Upper lobe of left lung (tissue), 6 donors: ENCODE measurements around the gene COQ5. TPM values are rescaled to one million over a fixed set of nuclear protein-coding genes. Genes with fewer than 3 reads are reported as not detected.

Source experiments
- ATAC-seq, 2 donors: fragments of 200-7000 bp; cut with Tn5 transposase; one replicate each; pipeline ENCODE4 v1.9.1; 2022; ENCODE audit warnings: mild to moderate bottlenecking in 2 of 2, moderate library complexity in 2 of 2; ENCODE audit not compliant: low FRiP score in 2 of 2
- DNase-seq, 2 donors: peaks; one replicate each; pipeline ENCODE4 v3.0.0-alpha.2; 2019 to 2020
- H3K27ac ChIP-seq, 4 donors: fragments of 200-600 bp; sonication (generic); one replicate each; pipeline ENCODE4 v1.5.1; 2016 to 2019
- H3K27me3 ChIP-seq, 4 donors: fragments of 200-600 bp; sonication (generic); one replicate each; pipeline ENCODE4 v1.5.1; 2017 to 2019
- H3K36me3 ChIP-seq, 4 donors: fragments of 200-600 bp; sonication (generic); one replicate each; pipeline ENCODE4 v1.5.1; 2016 to 2019
- H3K4me1 ChIP-seq, 4 donors: fragments of 200-600 bp; sonication (generic); one replicate each; pipeline ENCODE4 v1.5.1; 2018 to 2019
- H3K4me3 ChIP-seq, 4 donors: fragments of 200-600 bp; sonication (generic); one replicate each; pipeline ENCODE4 v1.5.1; 2017 to 2019; ENCODE audit warnings: mild to moderate bottlenecking in 2 of 4, moderate library complexity in 1 of 4
- H3K9me3 ChIP-seq, 4 donors: fragments of 200-600 bp; sonication (generic); one replicate each; pipeline ENCODE4 v1.5.1; 2018 to 2019
- CTCF ChIP-seq, 6 experiments: fragments of 450-650 bp in 4 of 6; fragments of 200-600 bp in 2 of 6; sonication (generic) in 2 of 6; IDR thresholded peaks; one replicate each; pipeline ENCODE4 v1.5.1; 2016 to 2019; ENCODE audit warnings: antibody characterized with exemption in 6 of 6
- EP300 ChIP-seq, 4 donors: sonication (generic); formaldehyde crosslinking; IDR thresholded peaks; one replicate each; pipeline ENCODE4 v1.5.1; 2017; ENCODE audit warnings: antibody characterized with exemption in 4 of 4, control low read depth in 2 of 4
- POLR2A ChIP-seq, 4 donors: fragments of 450-650 bp; IDR thresholded peaks; one replicate each; pipeline ENCODE4 v1.5.1; 2016 to 2017; ENCODE audit warnings: antibody characterized with exemption in 4 of 4, mild to moderate bottlenecking in 2 of 4
- POLR2AphosphoS5 ChIP-seq, 2 donors: sonication (generic); formaldehyde crosslinking; IDR thresholded peaks; one replicate each; pipeline ENCODE4 v1.5.1; 2017; ENCODE audit warnings: antibody characterized with exemption in 2 of 2
- WGBS, 2 donors: methylation state at CpG; one replicate each; pipeline ENCODE4 v1.1.5; 2017 to 2018; 5-methylcytosine and 5-hydroxymethylcytosine counted together
- total RNA-seq, 6 donors: library from RNA; depleted of rRNA in 4 of 6; stranded (reverse); fragments of >200 nt in 4 of 6; gene quantifications; one replicate each; pipeline versions ENCODE4 v1.1.0 to v1.2.1, GENCODE V29; 2016 to 2021
- donor health status: DM: no; HTN: no; CAD: no; lungs with moderate emphysema.
- donor health status: DM: no; HTN: yes; CAD: no; lungs with severe emphysema.

COQ5 gene
- total RNA-seq, 6 donors from 2014 or later = 7.5 to 26.0 (median 16.3) TPM

GRCh38 chr12:120563495-120563894 is 34.5 kb upstream of the COQ5 start:
- no peaks in the 10 kb centered on the region for H3K9me3 ChIP-seq
- DNase-seq (no peak), ATAC-seq (no peak)
- no peaks in the 10 kb centered on the region for H3K4me1 ChIP-seq
- 96% methylated on average over 5 to 10 of the region's 11 CpGs for WGBS, 2 donors
- H3K36me3 ChIP-seq = peaks cover 63 to 98% (median 89%) of the 10 kb centered on the region in 4 donors
- H3K27me3 ChIP-seq = no peaks in the 10 kb centered on the region
- H3K4me3 ChIP-seq = no peak overlapping the region
- no peak for TF ChIP-seq POLR2A (IDR thresholded peaks at IDR 0.05)
- no peak overlapping the region for H3K27ac ChIP-seq

- 88 to 93% methylated on average over 8 of the region's 8 CpGs for WGBS, 2 donors
- peaks cover 60 to 98% (median 86%) of the 10 kb centered on the region in 4 donors for H3K36me3 ChIP-seq
- TF ChIP-seq CTCF (IDR thresholded peaks at IDR 0.05) (no peak), POLR2AphosphoS5 (IDR thresholded peaks at IDR 0.05) (no peak), POLR2A (IDR thresholded peaks at IDR 0.05) (no peak), EP300 (IDR thresholded peaks at IDR 0.05) (no peak)
- DNase-seq (no peak), ATAC-seq (no peak)
- H3K4me3 ChIP-seq = no peak overlapping the region
- no peaks in the 10 kb centered on the region for H3K27me3 ChIP-seq
- H3K4me1 ChIP-seq = no peaks in the 10 kb centered on the region
- no peaks in the 10 kb centered on the region for H3K9me3 ChIP-seq
- no peak overlapping the region for H3K27ac ChIP-seq
Observed at GRCh38 chr12:120562906-120563305, 33.9 kb upstream of the COQ5 start.

GRCh38 chr12:120557589-120557988 is 28.6 kb upstream of the COQ5 start:
- ATAC-seq (no peak), DNase-seq (no peak)
- no peak overlapping the region for H3K4me3 ChIP-seq
- H3K27me3 ChIP-seq = no peaks in the 10 kb centered on the region
- H3K9me3 ChIP-seq = no peaks in the 10 kb centered on the region
- 97 to 98% methylated on average over 2 of the region's 2 CpGs for WGBS, 2 donors
- peaks cover 38 to 96% (median 78%) of the 10 kb centered on the region in 4 donors for H3K36me3 ChIP-seq
- H3K27ac ChIP-seq = no peak overlapping the region
- H3K4me1 ChIP-seq = peaks cover 2 to 18% (median 4%) of the 10 kb centered on the region in 4 donors
- TF ChIP-seq CTCF (IDR thresholded peaks at IDR 0.05) = no peak
- no peak for TF ChIP-seq EP300 (IDR thresholded peaks at IDR 0.05)
- no peak for TF ChIP-seq POLR2A (IDR thresholded peaks at IDR 0.05)
- TF ChIP-seq POLR2AphosphoS5 (IDR thresholded peaks at IDR 0.05) = no peak

- Histone ChIP-seq H3K4me1 (peaks cover 20 to 46% (median 27%) of the 10 kb centered on the region in 4 donors), H3K9me3 (no peaks in the 10 kb centered on the region), H3K27me3 (no peaks in the 10 kb centered on the region), H3K4me3 (no peak overlapping the region), H3K36me3 (peaks cover 27 to 73% (median 54%) of the 10 kb centered on the region in 4 donors), H3K27ac (peak overlapping the region in 2 of 4 donors; percentile 10 to 19)
- no peak for DNase-seq
- no peak for ATAC-seq
- no peak for TF ChIP-seq POLR2A (IDR thresholded peaks at IDR 0.05)
- TF ChIP-seq POLR2AphosphoS5 (IDR thresholded peaks at IDR 0.05) = no peak
- TF ChIP-seq CTCF (IDR thresholded peaks at IDR 0.05) = no peak
- TF ChIP-seq EP300 (IDR thresholded peaks at IDR 0.05) = no peak
- WGBS, 2 donors = 93 to 100% methylated on average over 1 of the region's 1 CpG
Observed at GRCh38 chr12:120554678-120555077, 25.7 kb upstream of the COQ5 start.

- Histone ChIP-seq H3K27ac (peak overlapping the region in 1 of 4 donors; percentile 42), H3K4me3 (no peak overlapping the region), H3K9me3 (no peaks in the 10 kb centered on the region), H3K4me1 (peaks cover 48 to 80% (median 63%) of the 10 kb centered on the region in 4 donors), H3K27me3 (no peaks in the 10 kb centered on the region), H3K36me3 (peaks cover 15 to 49% (median 28%) of the 10 kb centered on the region in 4 donors)
- TF ChIP-seq POLR2AphosphoS5 (IDR thresholded peaks at IDR 0.05) = no peak
- no peak for TF ChIP-seq POLR2A (IDR thresholded peaks at IDR 0.05)
- no peak for TF ChIP-seq CTCF (IDR thresholded peaks at IDR 0.05)
- TF ChIP-seq EP300 (IDR thresholded peaks at IDR 0.05) = no peak
- WGBS, 2 donors = 73 to 79% methylated on average over 3 of the region's 3 CpGs
- DNase-seq (no peak), ATAC-seq (no peak)
Observed at GRCh38 chr12:120546050-120546386, 17.1 kb upstream of the COQ5 start.
